ENCODE results near the gene SEC23A.
"Not testable (repeated sequence)": the region's sequence is repeated elsewhere in the genome, so short reads cannot be mapped to it uniquely, and the experiment has no call there.

SEC23A gene

DNA sequence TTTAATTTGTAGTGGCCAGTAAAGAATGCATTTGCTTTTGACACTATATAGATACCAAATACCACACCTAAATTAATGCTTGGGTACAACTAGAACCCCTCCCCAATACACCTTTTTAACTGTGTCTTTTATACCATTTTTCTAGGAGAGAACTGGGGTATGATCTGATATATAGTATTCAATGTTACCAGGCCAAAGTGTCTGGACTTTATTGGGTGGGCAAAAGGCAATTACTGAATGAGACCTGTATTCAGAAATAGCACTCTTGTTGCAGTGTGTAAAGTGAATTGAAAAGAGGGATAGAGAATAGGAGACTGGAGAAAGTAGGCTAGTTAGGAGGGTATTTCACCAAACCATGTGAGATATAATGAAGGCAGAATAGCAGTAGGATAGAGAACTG, 74.4 kb downstream of the SEC23A start:
- no peak for DNase-seq

DNA sequence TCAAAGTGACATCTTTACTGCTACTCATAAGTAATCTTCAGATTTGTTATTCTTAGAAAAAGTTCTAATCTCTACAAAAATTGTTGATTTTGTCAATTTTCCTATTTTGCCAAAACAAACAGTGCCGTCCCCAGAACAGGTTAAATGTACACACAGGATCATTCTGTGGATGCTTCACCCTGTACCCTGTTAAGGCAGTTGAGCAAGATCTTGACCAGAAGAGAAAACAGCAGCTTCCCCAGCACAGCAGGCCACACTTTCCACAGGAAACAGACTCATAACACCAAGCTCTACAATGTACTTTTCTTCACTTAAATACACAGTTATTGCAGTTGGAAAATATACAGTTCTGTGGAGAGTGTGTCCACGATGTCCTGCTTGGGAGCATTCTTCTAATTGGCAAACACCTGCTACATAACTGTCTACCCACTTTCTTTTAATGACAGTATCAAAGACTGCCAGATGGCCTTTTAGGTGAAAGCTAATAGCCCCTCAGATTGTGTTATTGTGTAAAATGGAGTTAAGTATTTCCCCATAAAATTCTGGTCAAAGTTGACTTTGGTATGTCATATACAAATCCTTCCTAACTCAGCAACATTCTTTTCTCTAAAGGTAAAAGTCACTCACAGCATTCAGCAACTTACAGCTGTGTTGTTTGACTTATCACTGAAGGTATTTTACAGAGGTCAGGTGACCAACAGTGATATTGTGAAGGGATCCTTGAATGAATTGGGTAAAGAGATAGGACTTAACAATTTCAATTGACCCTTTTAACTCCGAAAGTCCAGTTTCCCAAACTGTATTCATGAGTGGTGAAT, 77.0 kb downstream of the SEC23A start:
- DNase-seq = peak; percentile 63 to 77

- DNase-seq = no peak
Observed at GRCh38 chr14:39025250-39025809, 77.7 kb downstream of the SEC23A start.

- no peak for DNase-seq
Observed at GRCh38 chr14:39023939-39024871, 78.8 kb downstream of the SEC23A start.

DNA sequence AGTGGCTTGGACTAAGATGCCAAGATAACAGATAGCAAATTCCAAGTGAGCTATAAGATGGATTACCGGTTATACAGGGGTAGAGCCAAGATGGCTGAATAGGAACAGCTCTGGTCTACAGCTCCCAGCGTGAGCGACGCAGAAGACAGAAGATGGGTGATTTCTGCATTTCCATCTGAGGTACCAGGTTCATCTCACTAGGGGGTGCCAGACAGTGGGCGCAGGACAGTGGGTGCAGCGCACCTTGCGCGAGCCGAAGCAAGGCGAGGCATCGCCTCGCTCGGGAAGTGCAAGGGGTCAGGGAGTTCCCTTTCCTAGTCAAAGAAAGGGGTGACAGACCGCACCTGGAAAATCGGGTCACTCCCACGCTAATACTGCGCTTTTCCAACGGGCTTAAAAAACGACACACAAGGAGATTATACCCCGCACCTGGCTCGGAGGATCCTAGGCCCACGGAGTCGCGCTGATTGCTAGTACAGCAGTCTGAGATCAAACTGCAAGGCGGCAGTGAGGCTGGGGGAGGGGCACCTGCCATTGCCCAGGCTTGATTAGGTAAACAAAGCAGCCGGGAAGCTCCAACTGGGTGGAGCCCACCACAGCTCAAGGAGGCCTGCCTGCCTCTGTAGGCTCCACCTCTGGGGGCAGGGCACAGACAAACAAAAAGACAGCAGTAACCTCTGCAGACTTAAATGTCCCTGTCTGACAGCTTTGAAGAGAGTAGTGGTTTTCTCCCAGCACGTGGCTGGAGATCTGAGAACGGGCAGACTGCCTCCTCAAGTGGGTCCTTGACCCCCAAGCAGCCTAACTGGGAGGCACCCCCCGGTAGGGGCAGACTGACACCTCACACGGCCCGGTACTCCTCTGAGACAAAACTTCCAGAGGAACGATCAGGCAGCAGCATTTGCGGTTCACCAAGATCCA, 85.7 kb downstream of the SEC23A start:
- DNase-seq = not testable (repeated sequence)

- no peak for DNase-seq
Observed at GRCh38 chr14:39016733-39017095, 86.3 kb downstream of the SEC23A start.

DNA sequence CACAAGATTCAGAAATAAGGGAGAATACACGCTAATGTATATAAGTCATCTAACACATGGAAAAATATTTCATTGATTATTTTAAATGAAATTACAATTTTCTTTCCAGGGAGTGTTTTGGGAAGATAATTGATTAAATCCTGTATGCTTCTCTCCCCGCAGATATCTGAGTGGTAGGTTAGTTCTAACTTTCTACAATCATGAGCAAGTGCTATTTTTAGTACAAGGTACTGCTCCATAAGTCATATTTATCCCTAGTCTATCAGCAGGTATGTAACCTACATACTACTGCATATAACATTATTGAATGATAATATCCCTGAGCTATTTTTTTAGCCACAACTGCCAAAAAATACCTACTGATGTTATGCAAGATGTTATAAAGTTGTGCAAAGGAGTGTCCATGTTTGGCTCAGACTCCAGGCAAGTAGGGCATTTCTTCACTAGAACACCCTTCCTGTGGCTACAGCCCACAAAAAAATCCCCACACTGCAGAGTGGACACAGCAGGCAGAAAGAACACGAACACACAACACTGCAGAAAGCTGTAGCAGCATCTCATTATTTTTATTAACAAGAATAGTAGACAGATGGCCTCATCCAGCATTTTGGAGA, 87.0 kb downstream of the SEC23A start:
- peak; percentile 84 to 85 for DNase-seq

- DNase-seq = peak; percentile 63 to 70
Observed at GRCh38 chr14:39015360-39015961, 87.6 kb downstream of the SEC23A start.

DNA sequence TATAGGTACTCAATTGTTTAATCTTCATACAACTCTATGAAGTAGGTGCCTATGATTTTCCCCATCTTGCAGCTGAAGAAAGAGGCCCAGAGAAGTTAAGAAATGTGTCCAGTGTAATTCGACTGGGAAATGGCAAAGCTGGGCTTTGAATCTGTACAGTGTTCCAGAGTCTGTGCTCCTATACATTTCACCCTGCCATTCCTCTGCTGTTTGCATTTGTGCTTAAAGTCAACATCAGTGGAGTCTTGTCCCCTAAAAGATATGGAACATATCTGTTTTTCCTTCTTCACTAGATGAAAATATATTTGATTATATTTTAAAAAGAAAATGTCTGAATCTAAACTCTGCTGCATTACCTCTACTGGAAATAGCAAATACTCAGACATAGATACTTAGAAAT, 88.6 kb downstream of the SEC23A start:
- no peak for DNase-seq

DNA sequence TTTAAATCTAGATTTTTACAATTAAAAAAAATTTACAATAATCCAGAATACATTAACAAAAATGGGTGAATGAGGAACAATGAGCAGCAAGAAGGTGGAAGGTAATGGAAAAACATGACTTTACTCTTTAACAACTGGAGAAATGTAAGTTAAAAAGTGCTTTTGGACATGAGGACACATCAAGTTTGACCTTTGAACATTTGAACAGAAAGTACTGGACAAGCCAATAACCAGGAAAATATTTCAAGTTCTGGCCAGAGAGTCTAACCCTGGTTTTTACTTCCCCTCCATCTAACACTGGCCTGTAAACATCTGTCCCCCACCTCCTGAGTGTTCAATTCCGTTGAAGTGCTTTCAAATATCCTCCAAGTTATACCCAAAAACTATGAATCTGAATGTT, 94.1 kb downstream of the SEC23A start:
- not testable (repeated sequence) for DNase-seq

- no peak for DNase-seq
Observed at GRCh38 chr14:39006721-39007410, 96.2 kb downstream of the SEC23A start.

GRCh38 chr14:39005044-39005880, 97.8 kb downstream of the SEC23A start:
- DNase-seq = no peak

GRCh38 chr14:38999949-39000348, 103.1 kb downstream of the SEC23A start:
- no peak for DNase-seq

GRCh38 chr14:38994731-38995130, 108.3 kb downstream of the SEC23A start:
- DNase-seq = no peak

- no peak for DNase-seq
Observed at GRCh38 chr14:38993981-38994380, 109.1 kb downstream of the SEC23A start.

GRCh38 chr14:38992067-38992844, 110.8 kb downstream of the SEC23A start:
- DNase-seq = no peak

- DNase-seq = no peak
Observed at GRCh38 chr14:38991299-38991698, 111.7 kb downstream of the SEC23A start.

GRCh38 chr14:38989922-38990546, 113.0 kb downstream of the SEC23A start:
- no peak for DNase-seq

GRCh38 chr14:38987781-38988180, 115.3 kb downstream of the SEC23A start:
- DNase-seq = no peak

Data from AML-193 (cell line).